Fibroblast of villous mesenchyme (primary cell): ENCODE data around the gene METTL3. TPM values are rescaled to one million over a fixed set of nuclear protein-coding genes. Genes with fewer than 3 reads are reported as not detected.

Experiments used
- DNase-seq: peaks from one replicate; pipeline ENCODE4 v3.0.0-alpha.2; 2010; ENCODE audit warnings: low read depth
- H3K4me3 ChIP-seq: 2 replicates; pipeline ENCODE4 v1.5.1; 2011; ENCODE audit warnings: low read depth, mild to moderate bottlenecking, low read length
- CTCF ChIP-seq: IDR thresholded peaks from 2 replicates; pipeline ENCODE4 v1.5.1; 2012; ENCODE audit warnings: low read depth, mild to moderate bottlenecking, low read length; ENCODE audit not compliant: insufficient read depth
- total RNA-seq: library from RNA; depleted of rRNA; stranded (reverse); fragments of >200 nt; gene quantifications from 2 replicates; pipeline ENCODE4 v1.2.3, GENCODE V29; 2012

The METTL3 gene
- total RNA-seq, 1 donor, result 51.8 TPM

GRCh38 chr14:21503376-21503775 lies 7.8 kb downstream of the METTL3 start:
- TF ChIP-seq CTCF, result no peak
- no peak overlapping the region for H3K4me3 ChIP-seq
- DNase-seq, result no peak

GRCh38 chr14:21501568-21501967 lies 9.6 kb downstream of the METTL3 start:
- H3K4me3 ChIP-seq, result no peak overlapping the region
- no peak for DNase-seq
- TF ChIP-seq CTCF, result no peak

GRCh38 chr14:21498540-21499526 lies 12.3 kb downstream of the METTL3 start:
- H3K4me3 ChIP-seq, result no peak overlapping the region
- peak; percentile 59 for DNase-seq
- TF ChIP-seq CTCF, result peak; percentile 47

GRCh38 chr14:21496453-21496852 lies 14.7 kb downstream of the METTL3 start:
- DNase-seq, result peak; percentile 72
- TF ChIP-seq CTCF, result no peak
- no peak overlapping the region for H3K4me3 ChIP-seq

GRCh38 chr14:21494902-21495762 lies 16.0 kb downstream of the METTL3 start:
- no peak overlapping the region for H3K4me3 ChIP-seq
- DNase-seq, result peak; percentile 69
- TF ChIP-seq CTCF, result no peak

- H3K4me3 ChIP-seq, result no peak overlapping the region
- no peak for TF ChIP-seq CTCF
- peak; percentile 84 for DNase-seq
Measured at GRCh38 chr14:21486640-21487087, 24.5 kb downstream of the METTL3 start.
